ENCODE measurements around the gene INF2. TPM values are rescaled to one million over a fixed set of nuclear protein-coding genes. Genes with fewer than 3 reads are reported as not detected.

Gene INF2
- total and polyA plus RNA-seq, 5 experiments from 2014 or later = 1.8 to 121 (median 7.6) TPM

DNA sequence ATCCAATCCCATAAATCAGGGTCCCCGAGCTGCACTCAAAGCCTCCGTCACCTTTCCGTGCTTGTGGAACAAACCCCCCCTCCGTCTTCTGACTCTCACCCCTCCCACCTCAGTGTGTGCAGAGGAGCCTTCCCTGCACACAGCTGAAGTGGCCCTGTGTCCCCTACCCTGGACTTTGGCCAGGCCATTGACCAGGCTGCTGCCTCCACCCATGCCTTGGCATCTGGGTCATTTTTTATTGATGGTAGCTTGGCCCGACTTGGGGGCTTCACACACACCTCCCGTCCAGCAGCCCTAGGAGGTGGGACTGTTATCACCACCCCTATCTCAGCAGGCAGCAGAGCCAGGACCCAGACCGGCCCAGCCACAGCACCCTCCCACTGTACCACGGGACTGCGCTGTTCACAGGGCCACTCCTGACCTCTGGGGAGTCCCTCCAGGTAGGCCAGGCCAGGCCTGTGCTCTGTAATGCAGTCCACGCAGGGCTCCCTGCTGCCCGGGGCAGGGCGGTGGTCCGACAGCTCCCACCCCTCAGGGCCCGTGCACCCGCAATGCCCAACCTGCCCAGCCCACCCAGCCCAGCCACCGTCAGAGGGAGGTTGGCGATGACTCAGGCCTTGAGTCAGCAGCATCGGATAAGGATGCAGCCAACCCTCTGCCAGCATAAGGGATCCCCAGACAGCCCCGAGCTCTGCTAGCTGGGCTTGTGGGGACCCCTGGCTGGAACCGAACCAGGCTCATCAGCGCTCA lies 9.2 kb upstream of the INF2 start:
- no peaks in the 10 kb centered on the region for H3K27me3 Mint-ChIP-seq
- POLR2A ChIA-PET = interaction anchor here (1.3 to 5.7 kb wide), 4 partner anchors 9 to 22 kb away, joined by 3 to 58 read pairs (median 18); partner anchors contain the start of gene INF2
- H3K27ac Mint-ChIP-seq = peak overlapping the region in 1 of 10 donors; percentile 70
- peaks cover 10 to 39% (median 22%) of the 10 kb centered on the region in 4 donors for H3K4me1 Mint-ChIP-seq
- DNase-seq (no peak), ATAC-seq (no peak)
- no peaks in the 10 kb centered on the region for H3K9me3 Mint-ChIP-seq
- peak overlapping the region in 7 of 10 donors; percentile 7 to 60 (median 33) for H3K4me3 Mint-ChIP-seq
- no peaks in the 10 kb centered on the region for H3K36me3 Mint-ChIP-seq

DNA sequence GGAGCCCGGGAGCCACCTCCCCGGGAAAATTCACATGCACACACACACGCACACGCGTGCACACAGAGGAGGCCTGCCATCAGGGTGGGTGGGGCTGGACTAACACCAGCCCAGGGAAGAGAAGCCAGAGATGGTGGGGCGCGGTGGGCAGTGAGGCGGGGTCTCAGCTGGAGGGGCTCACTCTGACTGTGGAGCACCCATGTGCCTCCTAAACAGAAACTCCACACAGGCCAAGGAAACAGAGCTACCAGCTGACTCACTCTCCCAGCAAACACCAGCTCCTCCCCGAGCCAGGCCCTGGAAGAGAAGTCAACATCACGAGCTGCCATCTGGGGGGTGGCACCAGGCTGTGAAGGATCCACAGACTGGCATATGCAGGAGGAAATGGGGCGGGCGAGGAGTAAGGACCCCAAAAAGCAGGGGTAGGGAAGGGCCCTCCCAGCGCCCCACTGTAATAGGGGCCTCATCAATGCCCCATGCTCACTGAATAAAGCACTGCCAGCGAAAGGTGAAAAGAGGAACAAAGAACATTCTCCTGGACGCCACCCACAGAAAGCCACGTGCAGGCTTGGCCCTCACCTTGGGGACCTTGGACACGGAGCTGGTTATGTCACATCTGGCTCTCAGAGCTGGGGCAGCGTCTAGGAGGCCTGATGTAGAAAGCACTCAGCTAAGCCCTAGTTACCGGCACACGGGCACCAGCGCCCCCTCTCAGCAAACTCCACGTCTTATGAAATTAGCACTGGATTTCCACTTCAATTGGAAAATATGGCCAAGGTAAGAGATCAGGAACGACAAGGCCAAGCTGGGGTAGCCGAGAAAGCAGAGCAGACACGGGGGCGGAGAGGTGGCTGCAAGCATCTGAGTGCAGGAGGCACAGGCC lies 8.4 kb upstream of the INF2 start:
- Mint-ChIP-seq H3K27me3 (no peaks in the 10 kb centered on the region), H3K9me3 (no peaks in the 10 kb centered on the region), H3K4me1 (peaks cover 12 to 42% (median 27%) of the 10 kb centered on the region in 4 donors), H3K27ac (peak overlapping the region in 1 of 10 donors; percentile 35), H3K4me3 (peak overlapping the region in 1 of 10 donors; percentile 20), H3K36me3 (no peaks in the 10 kb centered on the region)
- POLR2A ChIA-PET = interaction anchor here (0.6 to 5.7 kb wide), 4 partner anchors 8 to 32 kb away, joined by 3 to 58 read pairs (median 18); partner anchors contain the start of gene INF2
- ATAC-seq (no peak), DNase-seq (no peak)

DNA sequence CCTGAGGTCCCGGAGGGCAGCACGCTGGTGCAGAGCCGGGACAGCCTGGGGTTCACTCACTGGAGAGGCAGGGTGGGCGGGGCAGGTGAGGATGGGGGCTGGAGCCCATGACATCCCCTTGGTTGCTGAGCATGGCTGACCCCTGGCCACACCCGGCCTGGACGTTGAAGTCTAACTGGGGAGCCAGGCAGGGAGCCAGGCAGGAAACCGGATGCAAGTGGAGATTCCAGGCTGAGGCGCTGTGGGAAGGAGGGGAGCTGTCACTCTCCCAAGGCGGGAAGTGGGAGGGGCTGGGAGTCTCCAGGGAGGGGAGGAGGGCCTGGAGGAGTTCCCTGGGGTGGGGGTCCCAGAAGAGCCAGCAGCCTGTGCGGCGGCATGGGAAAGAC lies 7.7 kb upstream of the INF2 start:
- H3K27me3 Mint-ChIP-seq = no peaks in the 10 kb centered on the region
- no peak overlapping the region for H3K27ac Mint-ChIP-seq
- ATAC-seq = no peak
- no peak overlapping the region for H3K4me3 Mint-ChIP-seq
- no peak for DNase-seq
- peaks cover 14 to 46% (median 32%) of the 10 kb centered on the region in 4 donors for H3K4me1 Mint-ChIP-seq
- H3K36me3 Mint-ChIP-seq = no peaks in the 10 kb centered on the region
- POLR2A ChIA-PET = interaction anchor here (0.6 to 5.7 kb wide), 3 partner anchors 8 to 33 kb away, joined by 3 to 58 read pairs (median 3); partner anchors contain the start of gene INF2
- H3K9me3 Mint-ChIP-seq = no peaks in the 10 kb centered on the region

DNA sequence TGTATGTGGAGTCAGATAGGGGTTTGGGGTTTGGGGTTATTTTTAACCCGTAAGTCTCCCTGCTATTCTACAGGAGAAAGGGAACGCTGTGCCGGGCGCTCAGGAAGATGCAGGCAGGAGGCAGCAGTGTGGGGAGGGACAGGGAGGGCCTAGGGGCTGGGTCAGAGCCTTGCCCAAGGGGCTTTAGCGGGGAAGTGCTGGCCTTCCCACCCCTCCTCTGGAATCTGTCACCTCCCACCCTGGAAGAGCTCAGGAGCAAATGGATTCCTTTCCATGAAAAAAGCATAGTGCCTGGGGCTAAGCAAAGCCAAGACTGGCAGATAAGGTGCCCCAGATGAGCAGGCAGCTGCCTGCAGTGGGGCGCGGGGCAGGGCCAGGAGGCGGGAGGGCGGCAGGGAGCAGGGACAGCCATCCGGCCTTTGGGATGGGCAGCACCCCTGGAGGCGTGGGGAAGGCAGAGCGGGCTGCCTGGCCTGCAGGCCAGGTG lies 7.3 kb upstream of the INF2 start:
- ATAC-seq = no peak
- Mint-ChIP-seq H3K4me3 (no peak overlapping the region), H3K9me3 (no peaks in the 10 kb centered on the region), H3K4me1 (peaks cover 13 to 48% (median 36%) of the 10 kb centered on the region in 4 donors), H3K27ac (no peak overlapping the region), H3K36me3 (no peaks in the 10 kb centered on the region), H3K27me3 (no peaks in the 10 kb centered on the region)
- POLR2A ChIA-PET = interaction anchor here (1.1 kb wide), 1 partner anchor 11 kb away, joined by 6 read pairs; no protein-coding TSS in a partner anchor
- DNase-seq = no peak

DNA sequence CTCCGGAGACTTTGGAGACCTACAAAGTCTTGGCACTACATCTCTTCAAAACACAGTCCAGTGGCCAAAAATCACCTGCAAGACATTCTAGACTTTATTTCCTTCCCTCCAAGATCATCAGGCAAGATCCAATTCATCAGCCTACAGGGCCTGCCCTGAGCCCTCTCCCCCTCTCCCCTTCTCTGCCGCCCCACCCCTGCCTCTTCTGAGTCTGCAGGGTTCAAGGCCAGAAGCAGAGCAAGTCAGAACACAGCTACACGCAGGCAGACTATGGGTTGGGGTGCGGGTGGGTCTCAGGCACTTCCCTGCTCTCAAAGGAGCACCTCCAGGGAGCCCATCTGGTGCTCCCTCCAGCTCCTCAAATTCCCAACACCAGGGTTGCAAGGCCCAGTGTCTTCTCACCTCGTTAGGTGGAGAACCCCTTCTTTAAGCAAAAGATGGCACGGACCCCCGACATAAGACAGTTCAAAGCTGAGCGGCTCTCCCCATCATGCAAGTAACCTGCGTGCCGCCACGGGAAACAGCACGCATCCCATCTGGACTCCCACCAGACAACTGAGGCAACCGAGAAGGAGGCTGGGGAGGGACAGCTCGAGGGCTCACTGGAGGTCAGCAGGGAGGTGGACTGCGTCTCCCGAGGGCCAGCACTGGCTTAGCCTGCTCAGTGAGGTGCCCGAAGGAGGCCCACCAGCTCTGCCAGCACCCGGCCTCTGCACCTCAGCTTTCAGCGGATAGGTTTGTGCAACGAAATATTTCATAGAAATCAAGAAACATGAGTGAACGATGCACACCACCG lies 5.6 kb upstream of the INF2 start:
- Mint-ChIP-seq H3K9me3 (no peaks in the 10 kb centered on the region), H3K4me3 (peak overlapping the region in 1 of 10 donors; percentile 48), H3K36me3 (no peaks in the 10 kb centered on the region), H3K4me1 (peaks cover 15 to 51% (median 41%) of the 10 kb centered on the region in 4 donors), H3K27ac (peak overlapping the region in 2 of 10 donors; percentile 12 to 42), H3K27me3 (no peaks in the 10 kb centered on the region)
- ATAC-seq = no peak
- no peak for DNase-seq
- POLR2A ChIA-PET = interaction anchor here (1.3 to 2.0 kb wide), 2 partner anchors 11 to 13 kb away, joined by 4 to 8 read pairs; no protein-coding TSS in a partner anchor

DNA sequence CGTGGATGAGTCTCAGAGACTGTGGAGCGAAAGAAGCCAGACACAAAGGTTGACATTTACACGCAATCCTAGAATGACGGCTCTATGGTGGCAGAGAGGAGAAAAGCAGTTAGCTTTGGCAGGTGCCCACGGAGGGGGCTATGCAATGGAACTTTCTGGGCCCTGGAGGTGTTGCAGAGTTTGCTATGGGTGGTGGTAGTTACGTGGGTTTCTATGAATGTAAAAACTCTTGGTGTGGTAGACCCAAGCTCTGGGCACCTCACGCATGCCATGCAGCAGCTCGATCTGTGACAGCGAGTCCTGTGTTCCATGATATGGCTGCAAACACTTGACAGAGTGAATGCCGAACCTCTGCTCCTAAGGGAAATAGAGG lies 5.0 kb upstream of the INF2 start:
- H3K27ac Mint-ChIP-seq = peak overlapping the region in 5 of 10 donors; percentile 28 to 71 (median 42)
- no peak for DNase-seq
- ATAC-seq = no peak
- POLR2A ChIA-PET = interaction anchor here (1.1 to 2.0 kb wide), 3 partner anchors 10 to 24 kb away, joined by 3 to 8 read pairs (median 4); no protein-coding TSS in a partner anchor
- H3K9me3 Mint-ChIP-seq = no peaks in the 10 kb centered on the region
- H3K4me3 Mint-ChIP-seq = peak overlapping the region in 2 of 10 donors; percentile 5 to 48
- H3K27me3 Mint-ChIP-seq = no peaks in the 10 kb centered on the region
- H3K36me3 Mint-ChIP-seq = no peaks in the 10 kb centered on the region
- peaks cover 15 to 51% (median 43%) of the 10 kb centered on the region in 4 donors for H3K4me1 Mint-ChIP-seq

DNA sequence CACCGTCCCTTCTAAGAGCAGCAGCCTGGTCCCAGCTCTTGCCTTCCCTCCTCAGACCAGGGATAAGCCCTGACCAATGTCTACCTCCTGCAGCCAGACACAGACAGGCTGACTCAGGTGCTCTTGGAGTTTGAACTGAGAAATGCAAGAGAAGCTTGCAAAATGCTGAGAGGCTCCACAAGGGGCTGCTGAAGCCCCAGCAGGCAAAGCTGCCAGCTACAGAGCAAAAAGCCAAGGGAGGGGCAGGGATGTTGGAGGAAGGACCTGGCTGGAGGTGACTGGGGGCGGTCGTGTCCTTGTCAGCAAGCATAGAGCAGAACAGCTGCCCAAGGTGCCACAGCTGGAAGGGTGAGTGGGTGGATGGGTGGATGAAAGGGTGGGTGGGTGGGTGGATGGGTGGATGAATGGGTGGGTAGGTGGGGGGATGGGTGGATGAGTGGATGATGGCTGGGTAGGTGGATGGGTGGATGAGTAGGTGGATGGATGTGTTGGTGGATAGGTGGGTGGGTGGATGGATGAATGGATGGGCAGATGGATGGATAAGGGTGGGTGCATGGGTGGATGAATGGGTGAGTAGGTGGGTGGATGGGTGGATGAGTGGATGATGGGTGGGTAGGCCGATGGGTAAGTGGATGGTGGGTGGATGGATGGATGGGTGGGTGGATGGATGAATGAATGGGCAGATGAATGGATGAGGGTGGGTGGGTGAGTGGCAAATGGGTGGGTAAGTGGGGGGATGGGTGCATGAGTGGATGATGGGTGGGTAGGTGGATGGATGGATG lies 4.0 kb upstream of the INF2 start:
- Mint-ChIP-seq H3K27ac (peak overlapping the region in 8 of 10 donors; percentile 29 to 92 (median 67)), H3K27me3 (no peaks in the 10 kb centered on the region), H3K4me3 (peak overlapping the region in 4 of 10 donors; percentile 19 to 51 (median 32)), H3K4me1 (peaks cover 15 to 46% (median 41%) of the 10 kb centered on the region in 4 donors), H3K36me3 (no peaks in the 10 kb centered on the region), H3K9me3 (no peaks in the 10 kb centered on the region)
- ATAC-seq (no peak), DNase-seq (peak in 2 of 10 donors; percentile 18)
- POLR2A ChIA-PET = interaction anchor here (0.7 to 2.0 kb wide), 3 partner anchors 9 to 23 kb away, joined by 3 to 8 read pairs (median 4); no protein-coding TSS in a partner anchor

DNA sequence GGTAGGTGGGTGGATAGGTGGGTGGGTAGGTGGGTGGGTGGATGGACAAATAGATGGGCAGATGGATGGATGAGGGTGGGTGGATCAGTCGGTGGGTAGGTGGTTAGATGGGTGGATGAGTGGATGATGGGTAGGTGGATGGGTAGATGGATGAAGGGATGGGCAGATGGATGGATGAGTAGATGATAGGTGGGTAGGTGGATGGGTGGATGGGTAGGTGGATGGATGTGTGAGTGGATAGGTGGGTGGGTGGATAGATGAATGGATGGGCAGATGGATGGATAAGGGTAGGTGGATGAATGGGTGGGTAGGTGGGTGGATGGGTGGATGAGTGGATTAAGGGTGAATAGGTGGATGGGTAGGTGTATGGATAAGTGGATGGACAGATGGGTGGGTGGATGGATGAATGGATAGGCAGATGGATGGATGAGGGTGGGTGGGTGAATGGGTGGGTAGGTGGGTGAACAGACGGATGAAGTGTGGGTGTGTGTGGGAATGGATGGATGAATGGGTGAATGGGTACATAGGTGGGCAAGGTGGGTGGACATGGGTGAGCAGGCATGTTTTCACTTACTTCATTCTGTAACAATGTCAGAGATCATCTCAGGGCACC lies 3.3 kb upstream of the INF2 start:
- peak overlapping the region in 6 of 10 donors; percentile 64 to 86 (median 76) for H3K27ac Mint-ChIP-seq
- H3K4me3 Mint-ChIP-seq = peak overlapping the region in 3 of 10 donors; percentile 15 to 72 (median 50)
- H3K36me3 Mint-ChIP-seq = no peaks in the 10 kb centered on the region
- H3K9me3 Mint-ChIP-seq = no peaks in the 10 kb centered on the region
- POLR2A ChIA-PET = interaction anchor here (1.4 to 6.1 kb wide), 3 partner anchors 7 to 23 kb away, joined by 4 to 58 read pairs (median 5); no protein-coding TSS in a partner anchor
- DNase-seq (no peak), ATAC-seq (no peak)
- no peaks in the 10 kb centered on the region for H3K27me3 Mint-ChIP-seq
- H3K4me1 Mint-ChIP-seq = peaks cover 17 to 52% (median 45%) of the 10 kb centered on the region in 4 donors

DNA sequence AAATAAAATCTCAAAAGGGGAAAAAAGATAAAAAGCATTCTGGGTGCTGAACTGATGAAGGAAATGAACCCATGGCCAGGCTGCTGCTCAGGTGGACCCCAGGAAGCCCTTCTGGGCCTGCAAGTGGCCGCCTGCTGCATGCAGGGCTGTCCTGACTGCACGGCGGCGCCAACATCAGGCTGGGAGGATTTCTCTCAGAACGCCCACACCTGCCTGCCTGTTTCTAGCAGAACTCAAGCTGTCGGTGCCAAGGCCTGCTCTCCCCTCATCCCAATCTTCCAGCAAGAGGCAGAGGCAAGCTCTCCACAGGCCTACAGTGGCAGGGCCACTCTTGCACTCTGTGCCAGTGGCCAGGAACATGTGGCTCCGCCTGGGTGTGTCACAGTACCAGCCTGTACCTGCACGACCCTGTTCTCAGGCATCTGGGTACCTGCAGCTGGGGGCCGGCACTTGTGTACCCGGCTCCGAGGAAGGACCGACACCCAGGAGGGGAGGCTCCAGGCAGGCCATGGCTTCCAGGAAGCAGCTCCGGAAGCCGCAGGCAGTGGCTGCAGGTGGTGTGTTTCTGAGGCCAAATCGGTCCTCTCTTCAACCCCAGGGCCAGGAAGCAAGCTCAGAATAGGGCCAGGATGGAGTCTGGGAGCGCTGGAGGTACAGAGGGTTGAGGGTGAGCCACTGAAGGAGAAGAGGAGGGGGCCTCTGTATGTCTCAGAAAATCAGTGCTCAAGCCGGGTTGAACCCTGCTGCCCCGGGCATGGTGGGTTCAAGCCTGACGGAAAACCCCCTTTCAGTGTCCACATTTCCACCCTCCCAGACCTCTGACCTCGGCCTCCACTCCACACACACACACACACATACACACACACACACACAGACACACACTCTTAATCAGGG lies 2.5 kb upstream of the INF2 start:
- POLR2A ChIA-PET = interaction anchor here (1.4 to 6.1 kb wide), 4 partner anchors 8 to 22 kb away, joined by 4 to 58 read pairs (median 6); no protein-coding TSS in a partner anchor
- no peaks in the 10 kb centered on the region for H3K9me3 Mint-ChIP-seq
- DNase-seq (peak in 2 of 10 donors; percentile 17 to 34), ATAC-seq (peak in 1 of 2 donors; percentile 5)
- H3K27ac Mint-ChIP-seq = peak overlapping the region; percentile 71 to 92 (median 78)
- H3K36me3 Mint-ChIP-seq = no peaks in the 10 kb centered on the region
- H3K4me1 Mint-ChIP-seq = peaks cover 19 to 57% (median 50%) of the 10 kb centered on the region in 4 donors
- H3K4me3 Mint-ChIP-seq = peak overlapping the region; percentile 4 to 88 (median 58)
- H3K27me3 Mint-ChIP-seq = no peaks in the 10 kb centered on the region
